ENCODE results near the gene GABBR2. TPM values are rescaled to one million over a fixed set of nuclear protein-coding genes. Genes with fewer than 3 reads are reported as not detected.

Gene GABBR2
- total RNA-seq, 4 donors from 2014 or later, result 0.17 to 0.26 TPM; not detected in 2

DNA sequence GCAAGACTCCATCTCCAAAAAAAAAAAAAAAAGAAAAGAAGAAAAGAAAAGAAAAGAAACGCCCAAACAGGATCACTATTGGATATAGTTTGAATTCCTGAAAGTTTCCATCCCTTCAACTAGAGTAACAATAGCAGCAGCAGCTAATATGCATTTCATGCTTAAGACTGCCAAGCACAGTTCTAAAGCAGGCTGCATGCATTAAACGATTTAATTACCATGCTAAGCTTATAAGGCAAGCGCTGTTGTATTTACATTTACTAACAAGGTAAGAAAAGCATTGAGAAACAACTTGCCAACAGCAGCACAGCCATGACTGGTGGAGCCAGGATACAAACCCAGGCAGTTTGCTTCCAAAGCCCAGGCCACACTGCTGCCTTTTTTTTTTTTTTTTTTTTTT, 466.3 kb downstream of the GABBR2 start:
- Histone ChIP-seq H3K4me1 (peaks cover 0 to 6% (median 2%) of the 10 kb centered on the region in 4 donors), H3K4me3 (no peak overlapping the region), H3K9me3 (no peaks in the 10 kb centered on the region), H3K27ac (replicated peaks in 1 of 4) (no peak overlapping the region), H3K27me3 (no peaks in the 10 kb centered on the region), H3K36me3 (peaks cover 3 to 25% (median 12%) of the 10 kb centered on the region in 4 donors)
- intact Hi-C loops (cut with DNase I), result no loop called here
- TF ChIP-seq EP300 (IDR thresholded peaks at IDR 0.05), result no peak
- no peak for TF ChIP-seq POLR2A (IDR thresholded peaks at IDR 0.05; ENCODE audit: low read depth)
- TF ChIP-seq, protein P1, sequence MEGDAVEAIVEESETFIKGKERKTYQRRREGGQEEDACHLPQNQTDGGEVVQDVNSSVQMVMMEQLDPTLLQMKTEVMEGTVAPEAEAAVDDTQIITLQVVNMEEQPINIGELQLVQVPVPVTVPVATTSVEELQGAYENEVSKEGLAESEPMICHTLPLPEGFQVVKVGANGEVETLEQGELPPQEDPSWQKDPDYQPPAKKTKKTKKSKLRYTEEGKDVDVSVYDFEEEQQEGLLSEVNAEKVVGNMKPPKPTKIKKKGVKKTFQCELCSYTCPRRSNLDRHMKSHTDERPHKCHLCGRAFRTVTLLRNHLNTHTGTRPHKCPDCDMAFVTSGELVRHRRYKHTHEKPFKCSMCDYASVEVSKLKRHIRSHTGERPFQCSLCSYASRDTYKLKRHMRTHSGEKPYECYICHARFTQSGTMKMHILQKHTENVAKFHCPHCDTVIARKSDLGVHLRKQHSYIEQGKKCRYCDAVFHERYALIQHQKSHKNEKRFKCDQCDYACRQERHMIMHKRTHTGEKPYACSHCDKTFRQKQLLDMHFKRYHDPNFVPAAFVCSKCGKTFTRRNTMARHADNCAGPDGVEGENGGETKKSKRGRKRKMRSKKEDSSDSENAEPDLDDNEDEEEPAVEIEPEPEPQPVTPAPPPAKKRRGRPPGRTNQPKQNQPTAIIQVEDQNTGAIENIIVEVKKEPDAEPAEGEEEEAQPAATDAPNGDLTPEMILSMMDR (IDR thresholded peaks at IDR 0.05), result no peak
- DNase-seq (ENCODE audit: extremely low spot score), result no peak
- 91% methylated on average over 3 of the region's 3 CpGs for WGBS

DNA sequence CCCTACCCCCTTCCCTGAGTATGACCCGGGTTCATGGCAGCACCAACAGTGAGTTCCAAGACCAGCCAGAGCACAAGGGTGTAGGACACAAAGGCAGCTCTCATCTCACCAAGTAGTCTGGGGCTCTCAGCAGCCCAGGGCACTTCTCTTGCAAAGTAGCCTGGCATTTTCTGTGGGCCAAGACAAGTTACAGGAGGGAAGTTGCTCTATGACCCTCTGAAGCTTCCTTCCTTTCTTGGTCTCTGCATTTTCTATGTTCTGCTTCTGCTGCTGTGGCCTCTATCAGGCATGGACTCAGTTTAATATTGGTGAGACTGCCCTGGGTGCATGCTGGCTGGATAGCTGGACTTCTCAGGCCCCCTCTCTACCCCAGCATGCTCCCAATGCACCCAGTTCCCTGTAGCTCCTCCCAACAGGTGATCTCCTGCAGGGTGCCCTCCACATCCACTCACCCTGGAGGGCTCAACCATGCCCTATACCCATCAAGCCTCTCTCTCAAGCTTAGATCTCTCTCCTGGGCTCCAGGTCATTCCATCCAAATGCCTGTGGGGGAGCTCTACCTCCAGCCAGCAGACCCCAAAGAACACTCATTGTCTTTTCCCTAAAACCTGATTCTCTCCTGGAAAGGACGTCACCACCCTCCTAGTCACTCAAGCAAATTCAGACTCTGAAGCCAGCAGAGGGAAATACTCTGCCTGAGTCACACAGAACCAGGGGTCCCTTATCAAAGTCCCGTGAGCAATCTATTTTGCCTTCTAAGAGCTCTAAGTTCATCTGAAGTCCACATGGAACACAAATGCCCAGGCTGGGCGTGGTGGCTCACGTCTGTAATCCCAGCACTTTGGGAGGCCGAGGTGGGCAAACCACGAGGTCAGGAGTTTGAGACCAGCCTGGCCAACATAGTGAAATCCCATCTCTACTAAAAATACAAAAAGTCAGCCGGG, 467.1 kb downstream of the GABBR2 start:
- TF ChIP-seq POLR2A (IDR thresholded peaks at IDR 0.05; ENCODE audit: low read depth) (no peak), EP300 (IDR thresholded peaks at IDR 0.05) (no peak), POLR2AphosphoS5 (IDR thresholded peaks at IDR 0.05) (no peak)
- TF ChIP-seq, protein P1 (IDR thresholded peaks at IDR 0.05), result no peak
- no peak for DNase-seq (ENCODE audit: extremely low spot score)
- intact Hi-C loops (cut with DNase I), result no loop called here
- Histone ChIP-seq H3K36me3 (peaks cover 3 to 25% (median 12%) of the 10 kb centered on the region in 4 donors), H3K9me3 (no peaks in the 10 kb centered on the region), H3K27me3 (no peaks in the 10 kb centered on the region), H3K4me1 (peaks cover 0 to 6% (median 2%) of the 10 kb centered on the region in 4 donors), H3K4me3 (no peak overlapping the region), H3K27ac (replicated peaks in 1 of 4) (no peak overlapping the region)
- 92% methylated on average over 8 of the region's 8 CpGs for WGBS

DNA sequence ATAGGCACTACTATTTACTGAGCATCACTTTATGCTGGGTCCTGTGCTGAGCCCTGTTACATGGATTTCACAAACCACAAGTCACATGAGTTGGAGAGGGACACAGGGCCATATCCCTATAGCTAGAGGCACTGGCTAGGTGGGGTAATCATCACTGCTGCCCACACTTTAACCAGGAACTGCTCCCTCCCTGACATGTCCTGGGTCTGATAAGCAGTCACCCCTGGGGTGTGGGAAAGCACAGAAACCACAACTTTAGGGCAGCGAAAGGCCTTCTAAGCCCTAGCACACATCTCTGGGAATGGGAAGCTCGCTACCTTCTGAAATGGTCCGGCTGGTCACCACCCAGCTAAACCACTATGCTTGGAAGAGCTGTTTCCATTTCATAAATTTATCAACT, 468.3 kb downstream of the GABBR2 start:
- 91% methylated on average over 3 of the region's 3 CpGs for WGBS
- no peak for DNase-seq (ENCODE audit: extremely low spot score)

More for the DNA sequence above, 468.3 kb downstream of the GABBR2 start:
- Histone ChIP-seq H3K36me3 (peaks cover 3 to 25% (median 12%) of the 10 kb centered on the region in 4 donors), H3K9me3 (no peaks in the 10 kb centered on the region), H3K4me3 (no peak overlapping the region), H3K4me1 (no peaks in the 10 kb centered on the region), H3K27ac (replicated peaks in 1 of 4) (no peak overlapping the region), H3K27me3 (no peaks in the 10 kb centered on the region)
- no peak for TF ChIP-seq EP300 (IDR thresholded peaks at IDR 0.05)
- TF ChIP-seq POLR2AphosphoS5 (IDR thresholded peaks at IDR 0.05), result no peak
- TF ChIP-seq POLR2A (IDR thresholded peaks at IDR 0.05; ENCODE audit: low read depth), result no peak
- TF ChIP-seq, protein P1 (IDR thresholded peaks at IDR 0.05), result no peak
- intact Hi-C loops (cut with DNase I), result no loop called here

Other genes with a start within 250 kb of the GABBR2 start
- gene ANKS6, start 87.6 kb upstream of the GABBR2 start, total RNA-seq, result 10 to 100 TPM; 15.8 to 31.4 (median 23.6) TPM
- 10 to 100 TPM; 12.4 to 22.4 (median 16.2) TPM for gene GALNT12, start 98.7 kb upstream of the GABBR2 start, total RNA-seq
- gene COL15A1, start 235.0 kb upstream of the GABBR2 start, total RNA-seq, result 100 to 1,000 TPM; 134 to 256 (median 145) TPM